ENCODE measurements around the gene XIRP1. TPM values are rescaled to one million over a fixed set of nuclear protein-coding genes. Genes with fewer than 3 reads are reported as not detected.

XIRP1 gene
- total RNA-seq, 4 donors from 2014 or later, result not detected

- TF ChIP-seq, protein P1, sequence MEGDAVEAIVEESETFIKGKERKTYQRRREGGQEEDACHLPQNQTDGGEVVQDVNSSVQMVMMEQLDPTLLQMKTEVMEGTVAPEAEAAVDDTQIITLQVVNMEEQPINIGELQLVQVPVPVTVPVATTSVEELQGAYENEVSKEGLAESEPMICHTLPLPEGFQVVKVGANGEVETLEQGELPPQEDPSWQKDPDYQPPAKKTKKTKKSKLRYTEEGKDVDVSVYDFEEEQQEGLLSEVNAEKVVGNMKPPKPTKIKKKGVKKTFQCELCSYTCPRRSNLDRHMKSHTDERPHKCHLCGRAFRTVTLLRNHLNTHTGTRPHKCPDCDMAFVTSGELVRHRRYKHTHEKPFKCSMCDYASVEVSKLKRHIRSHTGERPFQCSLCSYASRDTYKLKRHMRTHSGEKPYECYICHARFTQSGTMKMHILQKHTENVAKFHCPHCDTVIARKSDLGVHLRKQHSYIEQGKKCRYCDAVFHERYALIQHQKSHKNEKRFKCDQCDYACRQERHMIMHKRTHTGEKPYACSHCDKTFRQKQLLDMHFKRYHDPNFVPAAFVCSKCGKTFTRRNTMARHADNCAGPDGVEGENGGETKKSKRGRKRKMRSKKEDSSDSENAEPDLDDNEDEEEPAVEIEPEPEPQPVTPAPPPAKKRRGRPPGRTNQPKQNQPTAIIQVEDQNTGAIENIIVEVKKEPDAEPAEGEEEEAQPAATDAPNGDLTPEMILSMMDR (IDR thresholded peaks at IDR 0.05; ENCODE audit: low read depth), result no peak
These were observed 43.8 kb downstream of the XIRP1 start for GRCh38 chr3:39148435-39149058.

- TF ChIP-seq, protein P1 (IDR thresholded peaks at IDR 0.05; ENCODE audit: low read depth), result no peak
These were observed 44.5 kb downstream of the XIRP1 start for GRCh38 chr3:39147711-39148434.

- TF ChIP-seq, protein P1 (IDR thresholded peaks at IDR 0.05; ENCODE audit: low read depth), result no peak
These were observed 45.5 kb downstream of the XIRP1 start for GRCh38 chr3:39146611-39147591.

GRCh38 chr3:39146083-39146501 lies 46.3 kb downstream of the XIRP1 start:
- TF ChIP-seq, protein P1 (IDR thresholded peaks at IDR 0.05; ENCODE audit: low read depth), result no peak

DNA sequence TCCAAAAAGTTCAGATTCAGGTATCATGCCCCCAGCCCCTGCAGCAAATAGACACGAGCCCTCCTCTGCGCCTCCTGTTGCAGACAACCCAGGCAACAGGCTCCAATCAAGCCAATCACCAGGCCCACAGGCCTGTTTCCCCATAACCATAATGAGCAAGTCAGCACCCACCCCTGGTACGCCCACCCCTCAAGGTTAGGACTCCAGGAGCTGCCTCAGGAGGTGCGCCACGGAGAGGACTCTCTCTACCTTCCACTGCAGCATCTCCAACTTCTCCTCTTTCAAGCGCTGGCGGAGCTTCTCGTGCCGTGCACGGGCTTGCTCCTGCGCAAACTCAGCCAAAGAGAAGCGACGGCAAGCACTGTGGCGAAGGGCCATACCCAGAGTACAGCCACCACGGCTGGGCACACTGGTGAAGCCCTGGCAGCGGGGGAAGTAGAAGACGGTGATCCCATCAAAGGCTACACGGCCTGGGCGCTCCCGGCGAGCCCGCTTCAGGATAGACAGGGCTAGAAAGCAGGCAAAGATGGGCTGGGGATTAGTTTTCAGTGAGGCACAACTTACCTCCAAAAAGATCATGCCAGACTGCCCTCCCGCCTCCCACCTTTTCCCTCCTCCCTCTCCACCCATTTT lies 47.5 kb downstream of the XIRP1 start:
- TF ChIP-seq, protein P1 (IDR thresholded peaks at IDR 0.05; ENCODE audit: low read depth), result no peak

DNA sequence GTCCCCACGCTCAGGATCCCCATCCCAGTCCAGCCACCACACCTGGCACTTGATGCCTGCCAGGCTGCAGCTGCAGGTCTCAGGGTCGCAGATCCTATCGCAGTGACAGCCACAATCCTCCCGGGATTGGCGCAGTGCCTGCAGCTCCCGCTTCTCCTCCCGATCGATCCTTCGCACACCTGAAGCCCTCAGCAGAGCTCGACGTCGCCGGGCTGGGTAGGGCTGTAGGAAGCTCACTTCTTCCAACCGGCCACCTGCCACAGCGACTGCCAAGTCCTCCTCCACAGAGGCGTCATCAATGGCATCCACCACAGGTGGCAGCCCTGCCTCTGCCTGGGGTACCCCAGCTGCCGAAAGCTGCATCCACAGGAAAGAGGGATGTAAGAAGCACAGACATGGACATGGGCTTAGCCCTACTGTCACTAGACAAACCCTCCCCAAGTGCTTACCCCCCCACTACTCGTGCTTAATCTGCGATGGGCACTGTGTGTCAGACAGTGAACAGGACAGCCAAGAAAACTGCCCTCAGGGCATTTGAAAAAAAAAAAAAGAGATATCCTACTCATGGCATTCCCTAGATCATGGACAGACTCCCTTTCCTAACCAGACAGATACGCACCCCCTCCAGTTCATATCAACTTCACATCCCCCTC lies 48.2 kb downstream of the XIRP1 start:
- TF ChIP-seq, protein P1 (IDR thresholded peaks at IDR 0.05; ENCODE audit: low read depth), result no peak
